Cardiac fibroblast (primary cell): ENCODE measurements around the gene GREB1.

Experiments used
- DNase-seq, 2 donors: peaks; one replicate each; pipeline versions ENCODE4 v3.0.0 to v3.0.0-alpha.2; 2010; ENCODE audit warnings: low read depth in 2 of 2
- H3K4me3 ChIP-seq, 2 donors: replicated peaks in 1 of 2; 1 replicate in 1 of 2; 2 replicates in 1 of 2; pipeline ENCODE4 v1.5.1; 2011; ENCODE audit warnings: low read depth in 2 of 2, low read length in 2 of 2, mild to moderate bottlenecking in 2 of 2, moderate library complexity in 1 of 2
- CTCF ChIP-seq: IDR thresholded peaks from one replicate; pipeline ENCODE4 v1.5.1; 2011; ENCODE audit warnings: low read depth, mild to moderate bottlenecking, low read length, inconsistent platforms

The GREB1 gene

GRCh38 chr2:11527001-11527400 lies 6.8 kb upstream of the GREB1 start:
- H3K4me3 ChIP-seq = no peak overlapping the region
- DNase-seq = no peak
- TF ChIP-seq CTCF = no peak

GRCh38 chr2:11528228-11528627 lies 5.6 kb upstream of the GREB1 start:
- no peak for TF ChIP-seq CTCF
- no peak for DNase-seq
- no peak overlapping the region for H3K4me3 ChIP-seq

- H3K4me3 ChIP-seq = no peak overlapping the region
- no peak for TF ChIP-seq CTCF
- DNase-seq = no peak
Observed at GRCh38 chr2:11530864-11531465, 2.9 kb upstream of the GREB1 start.

- no peak for TF ChIP-seq CTCF
- peak; percentile 27 to 58 for DNase-seq
- no peak overlapping the region for H3K4me3 ChIP-seq
Observed at GRCh38 chr2:11532416-11533055, 1.3 kb upstream of the GREB1 start.

- DNase-seq = no peak
- no peak for TF ChIP-seq CTCF
- H3K4me3 ChIP-seq = no peak overlapping the region
Observed at GRCh38 chr2:11534071-11534745, 363 bp downstream of the GREB1 start.

GRCh38 chr2:11534746-11535484 lies 1.1 kb downstream of the GREB1 start:
- no peak for DNase-seq
- peak; percentile 24 for TF ChIP-seq CTCF
- H3K4me3 ChIP-seq = no peak overlapping the region
